ENCODE data around the gene CFDP1.
"Not testable (repeated sequence)": the region's sequence is repeated elsewhere in the genome, so short reads cannot be mapped to it uniquely, and the experiment has no call there.

Gene CFDP1

GRCh38 chr16:75293173-75293572, 140.1 kb downstream of the CFDP1 start:
- DNase-seq (ENCODE audit: low read depth in 3 of 3): no peak

DNA sequence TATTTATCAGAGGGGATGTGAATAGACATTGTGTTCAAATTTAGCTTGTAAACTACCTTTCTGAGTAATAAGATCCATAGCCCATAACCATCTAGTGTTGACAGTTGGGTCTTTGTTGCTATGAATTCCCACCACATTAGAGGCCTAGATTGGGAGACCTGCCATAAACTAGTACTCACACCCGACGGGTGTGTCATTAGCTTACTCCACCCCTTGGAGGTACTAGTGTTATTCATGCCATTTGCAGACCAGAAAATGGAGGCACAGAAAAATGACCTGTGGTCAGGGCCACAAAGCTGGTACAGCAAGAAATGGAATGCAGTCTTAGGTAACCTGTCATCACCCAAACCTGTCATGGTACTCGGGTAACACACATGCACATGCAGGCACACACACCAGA, 140.6 kb downstream of the CFDP1 start:
- DNase-seq (ENCODE audit: low read depth in 3 of 3): no peak

DNA sequence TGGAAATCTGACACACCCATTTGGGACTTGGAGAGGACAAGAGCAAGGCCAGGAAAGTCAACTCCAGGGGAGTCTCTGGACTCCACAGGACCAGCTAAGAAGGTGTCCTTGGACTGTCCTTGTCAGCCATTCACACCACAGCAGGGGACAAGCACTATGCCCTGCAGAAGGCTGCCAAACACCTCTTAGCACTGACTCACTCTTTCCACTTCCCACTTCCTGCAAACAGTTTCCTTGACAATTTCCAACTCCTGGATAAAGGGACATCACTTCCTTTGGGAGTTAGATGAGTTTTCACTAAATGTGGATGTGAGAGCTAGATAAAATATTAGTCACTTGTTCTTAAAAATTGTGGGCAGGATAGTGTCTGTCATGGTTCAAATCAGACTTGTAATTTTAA, 144.1 kb downstream of the CFDP1 start:
- DNase-seq (ENCODE audit: low read depth in 3 of 3): no peak

DNA sequence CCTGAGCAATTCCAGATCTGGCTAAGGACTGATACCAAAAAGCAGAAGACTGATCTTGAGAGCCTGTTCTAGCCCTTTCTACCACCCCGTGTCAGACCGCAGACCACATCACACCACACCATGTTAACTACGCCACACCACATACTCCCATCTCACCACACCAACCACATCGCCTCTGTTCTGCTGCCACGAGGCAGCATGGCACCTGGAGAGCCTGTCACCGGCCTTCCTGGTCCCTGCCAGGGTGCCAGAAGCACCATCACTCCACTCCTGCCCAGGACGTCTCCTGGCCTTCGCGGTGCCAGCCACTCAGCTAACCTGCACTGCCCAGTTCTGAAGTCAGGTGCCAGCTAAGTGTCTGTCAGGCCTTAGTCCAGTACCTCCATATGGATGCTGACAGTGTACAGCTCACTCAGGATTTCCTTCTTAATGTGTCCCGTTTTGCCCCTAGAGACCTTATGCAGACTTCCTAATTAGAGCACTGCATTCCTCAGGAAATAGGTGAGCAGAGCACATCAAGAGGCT, 144.6 kb downstream of the CFDP1 start:
- DNase-seq (ENCODE audit: low read depth in 3 of 3): peak in 1 of 3 experiments; percentile 13

GRCh38 chr16:75288181-75288580, 145.1 kb downstream of the CFDP1 start:
- DNase-seq (ENCODE audit: low read depth in 3 of 3): no peak

DNA sequence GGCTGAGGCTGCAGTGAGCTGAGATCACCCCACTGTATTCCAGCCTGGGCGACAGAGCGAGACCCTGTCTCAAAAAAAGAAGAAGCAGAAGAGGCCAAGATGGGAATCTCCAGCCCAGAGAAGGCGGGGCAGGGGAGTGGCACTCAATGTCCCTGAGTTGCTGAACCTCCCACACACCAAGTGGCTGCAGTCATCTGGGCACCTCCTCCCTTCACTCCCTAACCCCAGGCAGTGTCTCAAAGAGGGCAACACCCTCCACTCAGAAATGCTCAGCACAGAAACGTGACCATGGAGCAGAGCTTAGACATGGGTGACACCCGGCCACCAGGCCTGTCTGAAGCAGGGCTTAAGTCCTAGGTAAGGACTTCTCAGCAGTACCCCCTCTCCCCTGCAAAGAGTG, 145.6 kb downstream of the CFDP1 start:
- DNase-seq (ENCODE audit: low read depth in 3 of 3): no peak

DNA sequence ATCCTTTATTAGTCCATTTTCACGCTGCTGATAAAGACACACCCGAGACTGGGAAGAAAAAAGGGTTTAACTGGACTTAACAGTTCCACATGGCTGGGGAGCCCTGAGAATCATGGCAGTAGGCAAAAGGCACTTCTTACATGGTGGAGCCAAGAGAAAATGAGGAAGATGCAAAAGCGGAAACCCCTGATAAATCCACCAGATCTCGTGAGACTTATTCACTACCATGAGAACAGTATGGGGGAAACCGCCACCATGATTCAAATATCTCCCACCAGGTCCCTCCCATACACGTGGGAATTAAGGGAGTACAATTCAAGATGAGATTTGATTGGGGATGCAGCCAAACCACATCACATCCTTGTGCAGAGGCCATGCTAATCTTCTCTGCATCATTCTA, 146.9 kb downstream of the CFDP1 start:
- no peak for DNase-seq (ENCODE audit: low read depth in 3 of 3)

GRCh38 chr16:75282466-75283281, 150.6 kb downstream of the CFDP1 start:
- DNase-seq (ENCODE audit: low read depth in 3 of 3): no peak

DNA sequence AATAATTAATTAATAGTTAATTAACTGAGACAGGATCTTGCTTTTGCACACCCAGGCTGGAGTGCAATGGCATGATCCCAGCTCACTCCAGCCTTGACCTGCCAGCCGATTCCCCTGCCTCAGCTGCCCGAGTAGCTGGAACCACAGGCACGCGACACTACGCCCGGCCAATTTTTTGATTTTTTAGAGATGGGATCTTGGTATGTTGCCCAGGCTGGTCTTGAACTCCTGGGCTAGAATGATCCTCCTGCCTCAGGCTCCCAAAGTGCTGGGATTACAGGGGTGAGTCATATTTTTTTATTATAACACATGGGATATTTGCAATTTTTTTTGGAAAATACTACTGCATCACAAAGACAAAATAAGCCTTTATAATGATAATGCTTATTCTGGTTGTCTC, 151.5 kb downstream of the CFDP1 start:
- no peak for DNase-seq (ENCODE audit: low read depth in 3 of 3)

DNA sequence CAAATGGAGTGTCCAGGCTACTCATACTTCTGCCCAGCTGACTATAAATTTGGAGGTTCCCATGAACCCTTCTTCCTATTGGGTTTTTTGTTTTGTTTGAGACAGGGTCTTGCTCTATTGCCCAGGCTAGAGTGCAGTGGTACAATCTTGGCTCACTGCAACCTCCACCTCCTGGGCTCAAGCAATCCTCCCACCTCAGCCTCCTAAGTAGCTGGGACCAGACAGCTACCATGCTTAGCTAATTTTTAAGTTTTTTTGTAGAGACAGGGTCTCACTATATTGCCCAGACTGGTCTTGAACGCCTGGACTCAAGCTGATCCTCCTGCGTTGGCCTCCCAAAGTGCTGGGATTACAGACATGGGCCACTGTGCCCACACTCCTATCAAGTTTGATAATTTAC, 152.3 kb downstream of the CFDP1 start:
- not testable (repeated sequence) for DNase-seq (ENCODE audit: low read depth in 3 of 3)

- DNase-seq (ENCODE audit: low read depth in 3 of 3): no peak
Measured at GRCh38 chr16:75280331-75280804, 152.9 kb downstream of the CFDP1 start.

DNA sequence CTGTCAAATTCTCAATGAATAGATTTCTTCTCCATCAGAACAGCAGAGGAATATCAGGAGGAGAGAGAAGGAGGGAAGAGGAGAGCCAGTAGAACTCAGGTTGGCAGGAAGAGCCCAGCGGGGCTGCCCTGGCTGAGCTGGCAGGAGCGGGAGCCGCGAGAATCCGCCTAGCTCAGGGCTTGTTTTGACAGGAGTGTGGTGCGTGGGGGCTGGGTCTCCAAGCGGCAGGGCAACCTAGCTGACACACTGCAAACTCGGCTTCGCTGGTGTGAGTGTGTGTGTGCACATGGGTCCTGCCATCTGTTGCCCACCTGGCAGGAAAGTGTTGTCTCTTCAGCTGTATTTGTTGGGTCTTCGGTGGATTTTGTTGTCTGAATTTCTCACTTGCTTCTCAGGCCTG, 154.0 kb downstream of the CFDP1 start:
- no peak for DNase-seq (ENCODE audit: low read depth in 3 of 3)

GRCh38 chr16:75273054-75273925, 160.0 kb downstream of the CFDP1 start:
- DNase-seq (ENCODE audit: low read depth in 3 of 3): no peak

DNA sequence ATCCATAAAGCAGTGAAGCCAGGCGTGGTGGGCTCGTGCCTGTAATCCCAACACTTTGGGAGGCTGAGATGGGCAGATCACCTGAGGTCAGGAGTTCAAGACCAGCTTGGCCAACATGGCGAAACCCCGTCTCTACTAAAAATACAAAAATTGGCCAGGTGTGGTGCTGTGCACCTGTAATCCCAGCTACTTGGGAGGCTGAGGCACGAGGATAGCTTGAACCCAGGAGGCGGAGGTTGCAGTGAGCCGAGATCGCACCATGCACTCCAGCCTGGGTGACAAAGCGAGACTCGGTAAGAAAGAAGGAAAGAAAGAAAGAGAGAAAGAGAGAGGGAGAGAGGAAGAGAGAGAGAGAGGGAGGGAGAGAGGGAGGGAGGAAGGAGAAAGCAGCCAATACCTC, 160.7 kb downstream of the CFDP1 start:
- not testable (repeated sequence) for DNase-seq (ENCODE audit: low read depth in 3 of 3)

DNA sequence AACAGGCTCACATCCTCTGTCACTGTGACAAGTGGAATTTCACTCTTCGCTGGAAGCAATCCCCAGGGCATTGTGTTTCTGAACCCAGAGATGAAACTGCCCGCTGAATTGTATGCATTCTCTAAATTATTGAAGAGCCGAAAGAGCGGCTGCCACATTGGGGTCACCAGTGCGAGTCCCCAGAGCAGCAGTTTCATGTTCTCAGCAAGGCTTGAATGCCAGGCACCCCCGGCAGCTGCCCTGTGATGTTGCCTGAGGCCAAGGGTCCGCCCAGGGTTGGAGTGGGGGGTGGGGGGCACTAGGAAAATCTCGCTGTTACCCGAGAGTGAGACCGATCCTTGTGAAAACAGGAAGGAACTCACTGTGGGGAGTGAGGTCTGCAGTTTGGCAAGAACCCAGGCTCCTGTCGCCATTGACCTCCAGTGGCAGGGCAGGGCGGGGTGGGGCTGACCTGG, 161.2 kb downstream of the CFDP1 start:
- no peak for DNase-seq (ENCODE audit: low read depth in 3 of 3)

DNA sequence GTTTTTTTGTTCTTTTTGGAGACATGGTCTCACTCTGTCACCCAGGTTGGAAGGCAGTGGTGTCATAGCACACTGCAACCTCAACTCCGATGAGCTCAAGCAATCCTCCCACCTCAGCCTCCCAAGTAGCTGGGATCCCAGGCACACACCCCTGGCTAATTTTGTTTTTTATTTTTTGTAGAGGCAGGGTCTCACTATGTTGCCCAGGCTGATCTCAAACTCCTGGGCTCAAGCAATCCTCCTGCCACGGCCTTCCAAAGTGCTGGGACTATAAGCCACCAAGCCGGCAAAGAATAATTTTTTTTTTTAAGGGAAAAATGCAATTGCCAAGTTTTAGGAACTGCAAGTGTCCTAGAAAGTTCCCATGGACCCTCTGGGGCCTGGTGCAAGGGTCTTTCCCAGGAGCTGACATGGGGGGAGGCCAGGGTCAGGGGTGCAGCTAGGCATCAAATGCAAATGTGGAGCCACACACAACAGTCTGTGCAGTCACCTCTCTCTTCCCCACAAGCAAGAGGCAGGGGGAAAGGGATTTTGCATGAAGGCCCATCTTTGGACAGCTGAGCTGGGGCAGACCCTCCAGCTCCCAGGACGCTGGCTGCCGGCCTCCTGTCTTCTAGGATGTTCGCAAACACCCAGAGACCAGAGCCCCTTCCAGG, 161.7 kb downstream of the CFDP1 start:
- DNase-seq (ENCODE audit: low read depth in 3 of 3): no peak

DNA sequence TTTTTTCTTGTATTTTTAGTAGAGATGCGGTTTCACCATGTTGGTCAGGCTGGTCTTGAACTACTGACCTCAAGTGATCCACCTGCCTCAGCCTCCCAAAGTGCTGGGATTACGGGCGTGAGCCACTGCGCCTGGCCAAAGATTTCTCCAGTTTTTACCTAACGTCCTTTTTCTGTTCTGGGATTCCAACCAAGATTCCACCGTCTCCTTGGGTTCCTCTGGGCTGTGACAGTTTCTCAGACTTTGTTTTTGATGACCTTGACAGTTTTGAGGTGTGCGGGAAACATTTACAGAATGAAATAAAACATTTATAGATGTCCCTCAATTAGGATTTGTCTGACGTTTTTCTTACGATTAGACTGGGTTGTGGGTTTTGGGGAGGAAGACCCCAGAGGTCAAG, 163.9 kb downstream of the CFDP1 start:
- DNase-seq (ENCODE audit: low read depth in 3 of 3): not testable (repeated sequence)

GRCh38 chr16:75267631-75268264, 165.6 kb downstream of the CFDP1 start:
- no peak for DNase-seq (ENCODE audit: low read depth in 3 of 3)

- DNase-seq (ENCODE audit: low read depth in 3 of 3): no peak
Measured at GRCh38 chr16:75266738-75267630, 166.3 kb downstream of the CFDP1 start.

DNA sequence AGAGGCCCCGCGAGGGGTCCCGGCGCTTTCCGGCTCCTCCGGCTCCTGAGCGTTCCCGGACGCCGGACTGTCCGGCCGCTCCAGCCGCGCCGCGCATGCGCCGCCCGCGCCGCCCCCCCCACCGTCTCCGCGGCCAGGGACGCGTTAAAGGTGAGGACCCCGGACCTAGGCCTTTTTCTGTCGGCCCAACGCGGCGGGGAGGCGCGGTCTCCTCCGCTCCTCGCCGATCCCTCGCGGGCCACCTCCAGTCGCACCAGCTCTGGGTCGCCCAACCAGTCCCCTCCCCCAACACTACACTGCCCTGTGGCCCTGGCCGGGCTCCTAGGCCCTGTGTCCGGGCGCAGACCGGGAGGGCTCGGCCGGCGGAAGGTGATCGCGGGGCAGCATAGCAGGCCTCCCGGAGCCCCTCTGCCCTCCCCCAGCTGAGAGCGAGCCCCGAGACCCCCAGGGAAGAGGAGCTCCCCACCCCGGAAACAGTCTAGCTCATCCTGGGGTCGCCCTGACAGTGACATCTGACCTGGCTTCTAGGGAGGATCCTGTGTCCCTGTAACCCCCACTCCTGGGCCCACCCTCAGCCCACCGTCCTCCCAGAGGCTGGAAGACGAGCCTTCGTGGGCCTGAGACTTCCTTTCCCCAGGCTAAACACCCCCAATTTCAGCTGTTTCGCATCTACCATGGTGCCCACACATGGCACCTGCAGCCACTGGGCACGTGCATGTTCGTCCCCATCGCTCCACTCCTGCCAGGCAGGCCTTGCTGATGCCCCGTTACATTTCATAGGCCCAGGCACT, 167.2 kb downstream of the CFDP1 start:
- DNase-seq (ENCODE audit: low read depth in 3 of 3): no peak

Data from stimulated activated CD4-positive, alpha-beta T cell treated with anti-CD3 and anti-CD28 coated beads, TNF-alpha, amount 100 ng/mL, for 4 hours (primary cell).